Right lobe of liver (tissue), 6 donors: Measurements from ENCODE around the gene FNDC4. TPM values are rescaled to one million over a fixed set of nuclear protein-coding genes. Genes with fewer than 3 reads are reported as not detected.

Source experiments
- ATAC-seq, 4 donors: fragments of 200-7000 bp; cut with Tn5 transposase; one replicate each; pipeline ENCODE4 v1.9.1; 2020; ENCODE audit warnings: mild to moderate bottlenecking in 4 of 4, moderate library complexity in 4 of 4
- DNase-seq, 3 donors: peaks; one replicate each; pipeline ENCODE4 v3.0.0-alpha.2; 2020
- H3K27ac ChIP-seq, 3 donors: fragments of 200-600 bp; one replicate each; pipeline ENCODE4 v1.8.0; 2022
- H3K27me3 ChIP-seq, 2 donors: fragments of 200-600 bp; one replicate each; pipeline ENCODE4 v1.8.0; 2022
- H3K36me3 ChIP-seq, 4 donors: fragments of 200-600 bp; sonication (generic) in 1 of 4; one replicate each; pipeline versions ENCODE4 v1.5.1 to v1.8.0; 2017 to 2022; ENCODE audit warnings: control low read depth in 1 of 4
- H3K4me1 ChIP-seq, 4 donors: fragments of 200-600 bp; sonication (generic) in 1 of 4; one replicate each; pipeline versions ENCODE4 v1.5.1 to v1.8.0; 2017 to 2022; ENCODE audit warnings: control low read depth in 1 of 4
- H3K4me3 ChIP-seq, 3 donors: fragments of 200-600 bp; one replicate each; pipeline ENCODE4 v1.8.0; 2022
- H3K9me3 ChIP-seq, 4 donors: fragments of 200-600 bp; sonication (generic) in 1 of 4; one replicate each; pipeline versions ENCODE4 v1.5.1 to v1.8.0; 2017 to 2022; ENCODE audit warnings: control low read depth in 1 of 4
- CTCF ChIP-seq, 4 donors: fragments of 200-600 bp in 3 of 4; fragments of 450-650 bp in 1 of 4; IDR thresholded peaks; one replicate each; pipeline versions ENCODE4 v1.5.1 to v1.8.0; 2016 to 2022; ENCODE audit warnings: antibody characterized with exemption in 4 of 4, mild to moderate bottlenecking in 2 of 4
- POLR2A ChIP-seq: fragments of 450-650 bp; IDR thresholded peaks from one replicate; pipeline ENCODE4 v1.6.1; 2017; ENCODE audit warnings: antibody characterized with exemption, mild to moderate bottlenecking
- WGBS: methylation state at CpG from one replicate; pipeline ENCODE4 v1.1.6; 2018; ENCODE audit warnings: low coverage, low lambda C conversion rate; ENCODE audit not compliant: insufficient coverage; ENCODE audit errors: missing lambda C conversion rate; 5-methylcytosine and 5-hydroxymethylcytosine counted together
- intact Hi-C, 2 donors: fragments of 100-400 bp; cut with DNase I; formaldehyde crosslinking; loops; one replicate each; pipeline versions ENCODE4 v1.11.2 to v1.14.1; 2022
- small RNA-seq, 2 experiments: library from RNA; depleted of rRNA; stranded (forward); fragments of <200 nt; gene quantifications; one replicate each; pipeline ENCODE3, GENCODE V24; 2016
- total RNA-seq, 6 experiments: library from RNA; depleted of rRNA in 2 of 6; stranded (reverse); fragments of >200 nt in 2 of 6; fragmentation: NEBNext Ultra II Directional in 3 of 6; extraction: Animal tissue kit (Norgen Biotek cat#: 25700) in 3 of 6; gene quantifications; one replicate each; pipeline versions ENCODE4 v1.1.0 to v1.2.4, GENCODE V29; 2016 to 2023
- donor health status: DM: no; HTN: yes; CAD: no.
- donor health status: DM: no; HTN: no; CAD: no.
- donor health status: DM: no; HTN: no; CAD: no.
- donor health status: DM: no; HTN: yes; CAD: no.
- donor health status: DM: no; HTN: yes; CAD: no.

The FNDC4 gene
- total RNA-seq, 6 experiments from 2014 or later: 29.9 to 123 (median 65.1) TPM

GRCh38 chr2:27441958-27442919, 52.8 kb downstream of the FNDC4 start, which contains the start of gene KRTCAP3:
Gene KRTCAP3, plus strand, starts transcription at chr2:27442381. Its CDS starts 32 bp downstream, at chr2:27442413.
- peak; percentile 87 to 98 (median 96) for ATAC-seq
- TF ChIP-seq CTCF (IDR thresholded peaks at IDR 0.05) (peak in 3 of 4 donors; percentile 20 to 46 (median 38)), POLR2A (peak; percentile 16)
- Histone ChIP-seq H3K27me3 (no peaks in the 10 kb centered on the region), H3K4me3 (peak within 1 kb of the TSS; percentile 9 to 49 (median 38)), H3K9me3 (no peaks in the 10 kb centered on the region), H3K27ac (no peak within 1 kb of the TSS), H3K36me3 (peaks cover 0 to 48% (median 24%) of the 10 kb centered on the region in 4 donors), H3K4me1 (no peaks in the 10 kb centered on the region)
- peak; percentile 60 to 76 (median 66) for DNase-seq
- intact Hi-C loops: no loop called here
- WGBS: 44% methylated on average over 11 of the region's 80 CpGs

Small RNA genes lying within 50 kb of the gene (small RNA-seq; reads per million reads assigned to genes)
- gene RNU6-986P: 0 reads per million in 2 experiments

Other genes with a start within 250 kb of the FNDC4 start
- not detected for gene SLC30A3, start 232.2 kb downstream of the FNDC4 start, total RNA-seq
- not detected for gene DNAJC5G, start 219.8 kb downstream of the FNDC4 start, total RNA-seq
- gene TRIM54, start 212.8 kb downstream of the FNDC4 start, total RNA-seq: under 1 TPM in 2 of 6 experiments, not detected in 4; 0.14 to 0.25 TPM
- 1 to 10 TPM in 5 of 6 experiments, under 1 TPM in 1; 0.88 to 4.3 (median 1.6) TPM for gene UCN, start 186.8 kb downstream of the FNDC4 start, total RNA-seq
- 10 to 100 TPM; 17.2 to 82.3 (median 30.4) TPM for gene MPV17, start 172.1 kb downstream of the FNDC4 start, total RNA-seq
- 10 to 100 TPM; 13.4 to 20.1 (median 16.8) TPM for gene GTF3C2, start 138.4 kb downstream of the FNDC4 start, total RNA-seq
- gene EIF2B4, start 124.9 kb downstream of the FNDC4 start, total RNA-seq: 10 to 100 TPM; 17.6 to 25.0 (median 20.9) TPM
- gene SNX17, start 124.6 kb downstream of the FNDC4 start, total RNA-seq: 10 to 100 TPM; 50.1 to 58.9 (median 54.1) TPM
- gene ZNF513, start 114.5 kb downstream of the FNDC4 start, total RNA-seq: 10 to 100 TPM in 2 of 6 experiments, 1 to 10 TPM in 4; 6.0 to 14.7 (median 9.8) TPM
- gene PPM1G, start 85.6 kb downstream of the FNDC4 start, total RNA-seq: 10 to 100 TPM; 20.9 to 38.4 (median 24.2) TPM
- gene NRBP1, start 66.6 kb downstream of the FNDC4 start, total RNA-seq: 10 to 100 TPM; 37.7 to 49.4 (median 41.5) TPM
- gene KRTCAP3, start 52.8 kb downstream of the FNDC4 start, total RNA-seq: 1 to 10 TPM; 3.2 to 8.0 (median 4.6) TPM
- 10 to 100 TPM in 1 of 6 experiments, 1 to 10 TPM in 5; 4.4 to 11.5 (median 6.2) TPM for gene IFT172, start 5.5 kb downstream of the FNDC4 start, total RNA-seq
- 100 to 1,000 TPM in 4 of 6 experiments, 10 to 100 TPM in 2; 57.9 to 164 (median 115) TPM for gene GCKR, start 1.6 kb upstream of the FNDC4 start, total RNA-seq
- 10 to 100 TPM in 1 of 6 experiments, 1 to 10 TPM in 5; 5.5 to 13.4 (median 6.8) TPM for gene ZNF512, start 87.8 kb upstream of the FNDC4 start, total RNA-seq
- gene CCDC121, start 133.8 kb upstream of the FNDC4 start, total RNA-seq: 1 to 10 TPM in 4 of 6 experiments, under 1 TPM in 2; 0.74 to 2.1 (median 1.5) TPM
- gene GPN1, start 133.8 kb upstream of the FNDC4 start, total RNA-seq: 10 to 100 TPM in 4 of 6 experiments, 1 to 10 TPM in 2; 9.4 to 14.6 (median 11.3) TPM
- 10 to 100 TPM; 11.4 to 15.3 (median 13.9) TPM for gene SUPT7L, start 168.4 kb upstream of the FNDC4 start, total RNA-seq
- gene SLC4A1AP, start 168.7 kb upstream of the FNDC4 start, total RNA-seq: 10 to 100 TPM in 2 of 6 experiments, 1 to 10 TPM in 4; 6.5 to 12.7 (median 8.5) TPM